NCI-H2196 treated with DMSO at 0.1 percent for 48 hours (cell line): ENCODE data around the gene NIM1K.
"Not testable (repeated sequence)": the region's sequence is repeated elsewhere in the genome, so short reads cannot be mapped to it uniquely, and the experiment has no call there.

ENCODE experiments used
- DNase-seq: peaks from one replicate; lab custom pipeline; 2025; ENCODE audit not compliant: unreplicated experiment; lab: John Stamatoyannopoulos, UW

Gene NIM1K

DNA sequence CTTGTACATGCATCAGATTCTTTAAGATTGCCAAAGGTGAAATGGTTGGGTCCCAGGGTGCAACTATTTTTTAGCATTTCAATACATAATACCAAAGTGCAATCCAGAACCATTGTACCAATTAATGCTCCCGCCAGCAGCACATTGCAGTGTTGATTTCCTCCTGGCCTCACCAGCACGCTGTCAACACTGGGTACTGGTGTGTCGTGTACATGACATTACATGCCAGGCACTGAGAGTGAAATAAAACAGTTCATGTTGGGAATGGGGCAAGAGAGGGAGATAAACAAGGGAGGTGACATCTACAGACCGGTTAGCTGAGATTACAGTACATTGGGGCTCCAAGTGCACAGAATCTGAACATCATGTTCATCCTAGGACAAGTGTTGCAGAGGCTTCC is 83.4 kb downstream of the NIM1K start:
- DNase-seq = no peak

DNA sequence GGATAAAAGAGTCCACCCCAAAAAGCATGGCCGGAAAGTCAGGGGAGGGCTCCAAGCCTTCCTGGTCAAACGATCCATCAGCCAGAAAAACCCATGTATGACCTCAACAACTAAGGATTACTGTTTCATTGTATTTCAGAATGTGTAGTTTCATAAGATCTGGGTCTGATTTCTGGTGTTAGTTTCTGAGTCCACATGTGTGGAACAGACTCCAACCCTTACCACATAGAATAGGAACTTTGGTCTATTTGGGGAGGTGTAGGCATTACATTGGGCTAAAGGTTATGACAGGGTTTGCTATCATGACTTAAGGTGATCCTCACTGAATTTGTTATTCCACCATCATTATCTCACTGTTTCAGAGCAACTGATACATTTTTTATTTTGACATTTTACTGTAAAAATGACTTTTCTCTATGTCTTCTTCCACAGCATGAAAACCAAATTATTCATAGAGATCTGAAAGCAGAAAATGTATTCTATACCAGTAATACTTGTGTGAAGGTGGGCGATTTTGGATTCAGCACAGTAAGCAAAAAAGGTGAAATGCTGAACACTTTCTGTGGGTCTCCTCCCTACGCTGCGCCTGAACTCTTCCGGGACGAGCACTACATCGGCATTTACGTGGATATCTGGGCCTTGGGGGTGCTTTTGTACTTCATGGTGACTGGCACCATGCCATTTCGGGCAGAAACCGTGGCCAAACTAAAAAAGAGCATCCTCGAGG is 87.7 kb downstream of the NIM1K start:
- DNase-seq = no peak

DNA sequence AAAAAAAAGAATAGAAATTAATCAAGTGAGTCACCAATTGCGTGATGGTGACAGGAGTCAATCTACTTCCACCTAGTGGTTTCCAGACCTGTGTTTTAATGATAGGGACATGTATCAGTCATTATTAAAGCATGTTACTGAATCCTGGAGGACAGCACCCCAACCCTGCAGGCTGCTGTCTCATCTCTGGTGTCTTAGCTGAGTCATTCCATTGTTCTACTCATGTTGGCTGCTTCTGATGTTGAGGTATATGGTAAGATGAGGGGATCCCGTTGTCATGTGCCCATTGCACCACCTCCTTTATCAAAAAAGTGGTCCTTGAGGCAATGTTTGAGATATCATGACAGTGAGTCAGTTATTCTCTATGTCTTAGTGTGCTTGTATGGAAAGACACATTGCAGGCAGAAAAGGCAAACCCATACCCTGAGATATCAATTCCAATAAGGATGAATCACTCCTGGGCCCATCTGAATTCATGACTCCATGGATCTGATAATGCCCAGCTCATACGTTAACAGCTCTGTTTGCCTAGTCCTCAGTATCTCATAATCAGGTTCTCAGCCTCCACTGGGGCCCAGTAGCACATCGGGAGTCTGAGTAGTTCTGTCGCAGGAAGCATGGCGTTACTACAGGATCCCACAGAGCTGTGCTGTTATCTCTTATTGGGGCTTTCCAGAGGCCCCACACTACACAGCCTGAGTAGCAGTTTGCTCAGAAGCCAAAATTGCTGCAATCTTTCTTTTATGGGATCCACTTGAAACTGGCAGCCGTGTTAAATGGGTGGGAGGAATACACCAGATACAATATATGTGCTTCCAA is 90.0 kb downstream of the NIM1K start:
- DNase-seq = no peak

DNA sequence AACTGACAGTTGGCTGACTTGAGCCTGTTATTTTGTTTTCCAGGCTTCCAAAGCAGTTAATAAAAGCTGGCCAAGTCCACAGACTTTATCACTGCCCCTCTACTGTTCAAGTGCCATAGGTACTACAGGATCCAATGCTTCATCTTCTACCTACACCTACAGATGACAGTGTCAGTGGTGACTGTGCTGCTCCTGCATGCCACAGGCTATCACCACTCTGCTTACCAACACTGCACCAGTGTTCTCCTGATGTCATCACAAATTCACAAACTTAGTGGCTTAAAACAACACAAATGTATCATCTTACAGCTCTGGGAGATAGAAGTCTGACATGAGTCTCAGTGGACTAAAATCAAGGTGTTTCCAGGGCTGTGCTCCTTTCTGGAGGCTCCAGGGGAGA is 94.6 kb downstream of the NIM1K start:
- DNase-seq = no peak

DNA sequence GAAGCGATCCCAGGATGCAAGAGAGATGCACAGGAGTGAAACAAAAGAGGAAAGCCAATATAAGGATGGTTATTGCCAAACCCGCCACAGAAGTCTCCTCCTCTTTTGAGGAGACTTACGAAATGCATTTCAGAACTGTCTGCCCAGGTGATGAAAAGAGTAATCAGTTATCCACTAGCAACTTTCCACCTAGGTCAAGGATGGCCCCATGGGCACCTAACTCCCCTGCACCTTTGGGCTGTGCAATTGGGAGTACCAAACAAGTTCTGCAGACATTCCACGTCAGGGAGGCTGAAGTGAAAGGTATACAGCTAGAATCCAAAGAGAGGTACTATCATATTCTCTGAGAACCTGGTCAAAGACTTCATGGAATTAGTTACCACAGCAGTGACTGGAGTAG is 95.5 kb downstream of the NIM1K start:
- no peak for DNase-seq

DNA sequence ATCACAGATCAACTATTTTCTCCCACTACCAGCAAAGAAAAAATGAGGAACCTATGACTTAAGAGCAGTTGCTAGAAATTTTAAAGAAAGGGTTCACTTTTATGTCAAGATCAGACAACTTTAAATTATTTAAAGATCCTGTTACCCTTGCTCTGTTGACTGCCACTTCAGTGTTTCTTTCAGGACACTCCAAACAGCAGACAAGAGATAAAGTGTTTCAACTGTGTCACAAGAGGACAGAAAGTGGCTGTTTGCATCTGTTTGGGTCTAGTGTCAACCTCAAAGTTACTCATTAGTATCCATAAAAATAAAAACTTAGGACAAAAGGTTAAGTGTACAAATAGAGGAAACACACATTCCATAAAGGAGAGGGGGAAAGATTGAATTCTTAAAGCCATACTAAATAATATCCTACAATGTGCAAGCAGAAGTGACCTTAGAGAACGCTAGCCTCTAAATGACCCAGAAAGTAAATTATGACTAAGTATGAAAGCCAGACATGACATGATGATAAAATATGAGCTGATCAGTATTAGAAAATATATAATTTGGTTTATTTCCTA is 96.3 kb downstream of the NIM1K start:
- no peak for DNase-seq

DNA sequence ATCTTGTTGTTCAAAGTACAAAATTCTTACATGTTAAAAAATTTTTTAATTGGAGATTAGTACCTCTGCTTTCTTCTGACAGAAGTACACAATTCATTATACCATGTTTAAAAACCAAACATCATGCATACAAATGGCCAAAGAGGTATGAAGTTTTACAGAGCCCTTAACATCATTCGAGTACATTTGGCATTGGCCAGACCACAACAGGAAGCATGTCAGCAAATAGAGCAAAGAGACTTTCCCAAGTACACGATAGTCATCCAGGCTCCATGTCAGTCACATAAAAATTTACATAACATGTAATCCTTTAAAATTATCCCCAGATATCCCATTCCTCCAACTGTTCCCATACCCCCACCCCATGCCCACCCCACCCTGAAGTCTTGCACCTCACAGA is 98.7 kb downstream of the NIM1K start:
- no peak for DNase-seq

DNA sequence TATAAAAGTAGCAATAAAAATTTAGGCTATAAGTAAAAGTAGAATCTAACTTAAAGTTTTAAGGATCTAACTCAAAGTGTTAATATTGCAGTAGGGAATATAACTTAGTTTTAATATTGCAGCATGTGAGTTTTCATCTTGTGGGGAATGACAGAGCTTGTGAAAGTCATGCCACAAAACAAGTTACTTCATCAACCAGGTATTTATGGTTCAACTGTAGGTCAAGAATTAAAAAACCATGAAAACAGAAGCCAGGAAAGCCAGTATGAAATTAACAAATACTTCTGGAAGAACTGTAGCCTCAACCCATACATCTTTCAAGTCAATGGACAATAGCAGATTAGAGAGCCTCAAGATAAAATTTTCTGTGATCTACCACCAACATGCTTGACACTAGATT is 102.2 kb downstream of the NIM1K start:
- no peak for DNase-seq

DNA sequence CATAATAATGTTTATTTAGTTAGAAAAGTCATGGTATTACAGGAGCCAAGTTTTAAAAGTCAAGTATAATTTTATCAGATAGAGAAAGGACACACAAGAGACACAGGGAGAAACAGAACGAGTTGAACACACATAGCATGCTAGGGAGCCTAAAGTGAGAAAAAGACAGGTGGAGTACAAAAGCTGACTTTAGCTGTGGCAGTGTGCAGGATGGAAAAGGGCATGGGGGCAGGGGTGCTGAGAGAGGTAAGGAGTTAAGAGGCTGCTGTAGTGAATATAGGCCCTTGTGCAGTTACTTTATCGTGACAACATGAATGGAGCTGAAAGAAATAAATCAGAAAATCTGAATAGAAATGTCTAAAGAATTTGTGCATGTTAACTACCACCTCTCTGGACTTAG is 103.2 kb downstream of the NIM1K start:
- no peak for DNase-seq

DNA sequence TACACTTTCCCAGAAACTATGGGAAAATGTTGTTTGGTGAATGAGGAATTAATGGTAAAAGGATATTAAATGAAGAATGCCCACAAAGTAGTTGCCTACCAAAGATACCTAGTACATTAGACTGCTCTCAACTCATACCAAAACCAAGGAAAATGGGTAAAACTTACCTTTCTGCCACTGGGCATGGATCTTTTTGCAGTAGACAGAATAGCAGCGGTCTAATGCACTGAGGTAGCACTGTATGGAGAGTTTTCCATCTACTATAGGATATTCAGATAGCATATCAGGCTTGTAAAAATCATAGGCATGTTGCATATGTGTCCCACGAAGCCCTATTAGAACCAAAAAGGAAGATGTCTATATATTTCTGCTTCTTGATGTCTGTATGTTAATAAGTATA is 104.8 kb downstream of the NIM1K start:
- DNase-seq = no peak

DNA sequence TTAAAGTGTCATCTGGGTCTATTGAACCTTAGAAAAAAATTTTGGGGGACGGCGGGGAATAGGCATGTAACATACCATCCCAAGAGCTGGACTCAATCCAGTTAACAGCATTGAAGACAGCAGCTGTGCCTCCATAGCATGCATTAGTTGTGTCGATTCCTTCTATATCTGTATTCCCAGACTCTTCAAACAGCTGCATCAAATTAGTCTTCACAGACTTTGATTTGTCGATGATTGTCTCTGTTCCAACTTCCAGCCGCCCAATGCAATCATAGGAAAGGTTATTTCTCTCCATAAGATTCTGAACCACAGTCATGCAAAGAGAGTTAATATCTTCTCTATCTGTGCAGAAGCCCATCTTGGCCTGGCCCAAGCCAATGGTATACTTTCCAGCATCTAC is 106.4 kb downstream of the NIM1K start:
- DNase-seq = no peak

DNA sequence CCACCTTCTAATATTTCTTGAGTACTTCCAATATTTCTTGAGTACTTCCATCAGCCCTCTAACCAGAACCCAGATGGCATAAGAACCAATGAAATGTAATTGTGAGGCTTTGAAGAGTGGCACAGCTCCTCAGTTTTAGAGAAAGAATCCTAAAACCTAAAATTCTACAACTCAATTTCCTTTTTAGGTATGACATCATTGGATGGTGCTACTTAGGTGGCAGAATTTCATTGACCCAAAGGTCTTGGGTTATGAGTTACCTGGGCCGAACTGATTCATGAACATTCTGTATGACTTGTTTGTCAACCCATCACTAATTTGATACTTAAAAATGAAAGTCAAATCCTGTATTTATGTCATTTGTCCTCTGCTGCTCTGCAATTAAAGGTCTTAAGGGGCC is 108.1 kb downstream of the NIM1K start:
- DNase-seq = no peak

DNA sequence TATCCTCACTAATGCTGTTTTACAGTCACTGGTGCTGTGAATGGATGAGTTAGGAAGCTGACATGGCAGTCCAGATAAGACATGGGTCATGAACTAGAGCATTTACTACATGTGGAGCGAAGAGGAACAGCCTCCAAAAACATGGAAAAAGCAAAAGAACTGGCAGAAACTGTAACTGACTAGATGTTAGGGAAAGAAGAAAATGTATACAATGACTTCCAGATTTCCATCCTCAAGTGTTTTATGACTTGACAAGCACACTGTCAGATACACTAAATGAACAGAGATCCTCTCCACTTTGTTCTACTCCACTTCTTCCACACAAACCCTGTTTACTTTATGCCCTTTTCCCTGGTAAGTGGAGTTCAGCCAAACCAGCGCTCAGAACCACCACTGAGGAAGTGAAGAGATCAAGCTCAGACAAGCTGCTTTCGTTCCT is 109.6 kb downstream of the NIM1K start:
- no peak for DNase-seq

DNA sequence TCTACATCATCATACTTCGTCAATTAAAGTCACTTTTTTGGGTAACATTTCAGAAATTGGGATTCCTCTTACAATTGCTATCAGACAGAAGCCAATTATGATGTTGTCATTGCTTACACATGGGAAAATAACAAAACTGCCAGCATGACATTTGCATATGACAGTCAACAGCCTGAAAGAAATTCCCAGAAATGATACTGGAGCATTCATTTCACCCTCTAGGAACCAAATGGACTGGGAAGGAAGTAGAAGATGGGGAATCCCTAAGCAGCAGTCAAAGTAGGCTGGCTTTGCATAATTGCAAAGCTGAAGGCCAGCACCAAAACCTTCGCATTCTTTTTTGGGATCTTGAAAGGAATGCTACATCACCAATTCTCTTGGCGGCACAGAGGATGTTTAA is 110.5 kb downstream of the NIM1K start:
- DNase-seq = no peak

DNA sequence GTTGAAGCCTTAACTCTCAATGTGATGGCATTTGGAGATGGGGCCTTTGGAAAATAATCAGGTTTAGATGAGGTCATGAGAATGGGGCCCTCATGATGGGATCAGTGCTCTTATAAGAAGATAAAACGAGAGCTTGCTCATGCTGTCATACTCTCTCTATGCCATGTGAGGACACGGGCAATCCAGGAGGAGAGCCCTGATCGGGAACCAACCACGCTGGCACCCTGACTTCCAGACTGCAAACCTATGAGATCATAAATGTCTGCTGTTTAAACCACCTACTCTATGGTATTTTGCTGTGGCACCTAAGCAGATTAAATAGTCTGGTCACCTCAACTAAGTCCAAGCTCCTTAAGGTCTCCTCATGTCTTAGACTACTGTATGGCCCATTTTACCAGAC is 111.2 kb downstream of the NIM1K start:
- DNase-seq = no peak

DNA sequence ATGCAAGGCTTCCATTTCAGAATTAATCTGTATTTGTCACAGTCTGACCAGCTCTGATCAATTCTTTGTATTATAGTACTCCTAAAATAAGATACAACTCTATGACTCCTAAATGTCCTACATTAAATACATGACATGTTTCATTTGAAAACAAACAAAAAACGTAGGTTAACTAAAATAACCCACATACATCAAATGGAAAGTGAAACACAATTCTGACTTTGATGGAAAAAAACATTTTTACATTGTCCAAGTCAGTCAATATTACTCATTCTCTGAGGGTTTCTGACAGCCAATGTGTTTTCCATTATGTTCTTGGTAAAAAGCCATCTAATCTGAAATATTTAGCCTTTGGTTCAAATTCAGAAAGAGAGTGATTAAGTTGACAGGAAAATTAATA is 112.5 kb downstream of the NIM1K start:
- DNase-seq = no peak

DNA sequence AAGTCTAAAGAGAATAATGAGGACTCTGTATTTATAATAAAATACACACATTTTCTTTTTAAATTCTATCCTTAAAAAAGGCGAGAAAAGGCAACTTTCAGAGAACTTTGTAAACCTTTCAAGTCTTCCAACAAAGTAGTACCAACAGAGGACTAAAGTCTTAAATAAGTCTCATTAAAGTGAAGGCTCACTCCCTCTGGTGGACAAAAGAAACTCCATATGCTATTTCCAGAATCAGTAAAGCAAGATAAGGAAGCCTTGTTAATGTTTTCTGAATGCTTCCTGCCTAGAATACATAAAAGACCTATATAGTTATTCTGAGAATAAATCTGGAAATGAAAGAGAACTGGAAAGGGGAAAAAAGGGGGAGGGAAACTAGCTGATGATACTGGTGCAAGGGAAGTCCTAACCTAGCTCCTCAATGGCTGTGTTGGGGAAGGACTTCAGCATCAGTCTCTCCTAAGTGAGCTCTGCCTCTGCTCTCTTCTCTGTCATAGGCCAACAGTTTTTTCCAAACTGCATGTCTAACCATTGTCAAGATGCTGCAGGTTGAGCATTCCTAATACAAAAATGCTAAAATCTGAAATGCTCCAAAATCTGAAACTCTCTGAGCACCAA is 114.0 kb downstream of the NIM1K start:
- DNase-seq = peak; percentile 60

DNA sequence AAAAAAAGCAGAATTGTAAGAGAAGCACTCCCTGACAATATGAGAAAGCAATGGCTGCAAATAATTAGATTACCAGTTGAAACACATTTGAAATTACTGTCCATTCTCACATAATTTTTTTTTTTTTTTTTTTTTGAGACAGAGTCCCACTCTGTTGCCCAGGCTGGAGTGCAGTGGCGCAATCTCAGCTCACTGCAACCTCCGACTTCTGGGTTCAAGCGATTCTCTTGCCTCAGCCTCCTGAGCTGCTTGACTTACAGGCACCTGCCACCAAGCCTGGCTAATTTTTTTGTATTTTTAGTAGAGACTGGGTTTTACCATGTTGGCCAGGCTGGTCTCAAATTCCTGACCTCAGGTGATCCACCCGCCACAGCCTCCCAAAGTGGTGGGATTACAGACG is 114.9 kb downstream of the NIM1K start:
- not testable (repeated sequence) for DNase-seq

DNA sequence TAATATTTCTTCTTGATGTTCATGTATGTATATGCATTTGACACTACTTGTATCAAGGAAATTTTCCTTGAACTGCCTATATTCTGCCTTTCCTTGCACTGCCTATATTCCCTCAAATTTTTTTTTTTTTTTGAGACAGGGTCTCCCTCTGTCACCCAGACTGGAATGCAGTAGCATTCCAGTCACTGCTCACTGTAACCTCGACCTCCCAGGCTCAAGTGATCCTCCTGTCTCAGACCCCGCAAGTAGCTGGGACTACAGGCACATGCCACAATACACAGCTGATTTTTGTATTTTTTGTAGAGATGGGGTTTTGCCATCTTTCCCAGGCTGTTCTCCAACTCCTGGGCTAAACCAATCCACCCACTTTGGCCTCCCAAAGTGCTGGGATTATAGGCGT is 117.1 kb downstream of the NIM1K start:
- no peak for DNase-seq

DNA sequence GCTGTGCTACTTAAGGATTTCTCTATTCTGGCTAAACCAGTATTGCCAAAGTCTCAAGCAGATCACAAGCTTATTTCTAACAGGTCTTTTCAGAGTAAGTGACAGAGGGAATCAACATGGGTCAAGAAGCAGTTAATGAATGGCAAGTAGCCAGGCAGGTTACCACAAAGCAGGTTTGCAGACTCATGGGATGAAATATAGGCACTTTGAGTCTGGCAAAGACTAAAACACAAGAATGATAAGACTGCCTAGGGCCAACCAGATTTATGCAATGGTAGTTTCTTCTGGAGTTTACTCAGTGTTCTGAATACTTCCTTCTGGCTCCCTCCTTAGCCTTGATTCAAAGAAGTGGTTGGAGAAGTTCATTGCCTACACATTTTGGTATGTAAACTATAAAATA is 117.6 kb downstream of the NIM1K start:
- DNase-seq = no peak

DNA sequence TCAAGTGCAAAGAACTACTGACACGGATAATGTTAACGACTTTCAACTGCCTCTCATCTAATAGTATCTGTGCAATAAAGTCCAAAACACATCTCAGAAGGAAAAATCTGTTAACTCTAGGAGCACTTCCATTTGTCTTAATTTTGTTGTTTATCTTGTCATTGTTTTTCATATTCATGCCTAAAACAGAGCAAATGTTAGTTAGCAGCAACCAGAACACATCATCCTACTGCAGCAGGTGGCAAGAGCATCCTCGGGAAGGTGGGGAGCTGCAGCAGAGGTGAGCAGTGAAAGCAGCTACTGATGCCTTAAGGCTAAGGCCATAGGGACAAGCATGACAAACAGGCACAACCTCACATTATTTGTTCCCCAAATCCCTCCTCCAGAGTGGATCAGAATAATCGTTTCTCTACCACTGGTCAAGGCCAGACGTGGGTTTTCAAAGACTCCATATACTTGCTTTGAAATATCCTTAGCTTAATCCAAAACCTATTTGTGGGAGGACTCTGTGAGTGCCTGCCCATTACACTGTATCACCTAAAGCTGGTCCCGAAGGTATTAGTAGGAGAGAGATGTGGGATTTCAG is 120.1 kb downstream of the NIM1K start:
- DNase-seq = no peak

DNA sequence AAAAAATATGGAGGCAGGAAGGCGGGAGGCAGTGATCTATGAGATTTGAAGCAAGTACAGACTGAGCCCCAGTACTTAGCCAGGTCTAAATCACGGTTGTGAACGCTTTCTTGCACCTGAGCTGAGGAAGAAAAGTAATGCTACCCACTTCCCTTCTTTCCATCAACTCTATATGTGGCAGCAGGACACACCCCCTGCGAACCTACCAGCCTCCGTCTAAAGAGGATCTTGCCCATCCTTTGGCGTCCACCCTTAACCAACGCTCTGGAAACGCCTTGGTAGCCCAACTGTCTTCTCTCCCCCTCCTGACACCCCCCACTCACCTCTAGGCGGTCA is 120.6 kb downstream of the NIM1K start:
- DNase-seq = no peak
